Lung (tissue), 12 donors: ENCODE data around the gene VTI1A. TPM values are rescaled to one million over a fixed set of nuclear protein-coding genes. Genes with fewer than 3 reads are reported as not detected.

Experiments used
- ATAC-seq: fragments of 200-7000 bp; cut with Tn5 transposase; one replicate; pipeline ENCODE4 v1.9.1; 2020; ENCODE audit warnings: moderate number of reproducible peaks; ENCODE audit not compliant: insufficient read depth, low FRiP score
- DNase-seq, 3 donors: peaks; one replicate each; pipeline ENCODE4 v3.0.0-alpha.2; 2013 to 2017
- H3K27ac ChIP-seq, 2 donors: one replicate each; pipeline ENCODE4 v1.5.1; 2013; ENCODE audit warnings: mild to moderate bottlenecking in 2 of 2, moderate library complexity in 2 of 2, control low read depth in 1 of 2, inconsistent platforms in 1 of 2, low read depth in 1 of 2, low read length in 1 of 2
- H3K27me3 ChIP-seq, 3 donors: one replicate each; pipeline ENCODE4 v1.5.1; 2013; ENCODE audit warnings: low read length in 2 of 3; ENCODE audit not compliant: control insufficient read depth in 3 of 3, insufficient read depth in 3 of 3
- H3K36me3 ChIP-seq, 4 donors: one replicate each; pipeline ENCODE4 v1.5.1; 2013; ENCODE audit warnings: low read length in 4 of 4, mild to moderate bottlenecking in 1 of 4, moderate library complexity in 1 of 4; ENCODE audit not compliant: control insufficient read depth in 4 of 4, insufficient read depth in 4 of 4
- H3K4me1 ChIP-seq, 5 donors: one replicate each; pipeline ENCODE4 v1.5.1; 2013; ENCODE audit warnings: low read length in 5 of 5, mild to moderate bottlenecking in 2 of 5, moderate library complexity in 1 of 5; ENCODE audit not compliant: control insufficient read depth in 5 of 5, insufficient read depth in 5 of 5
- H3K4me3 ChIP-seq: one replicate; pipeline ENCODE4 v1.5.1; 2013; ENCODE audit warnings: mild to moderate bottlenecking, control low read depth, moderate library complexity
- H3K9ac ChIP-seq, 2 donors: one replicate each; pipeline ENCODE4 v1.5.1; 2013; ENCODE audit warnings: low read length in 2 of 2, control low read depth in 1 of 2; ENCODE audit not compliant: insufficient read depth in 1 of 2
- H3K9me3 ChIP-seq, 4 donors: one replicate each; pipeline ENCODE4 v1.5.1; 2013; ENCODE audit warnings: low read length in 3 of 4, mild to moderate bottlenecking in 1 of 4, moderate library complexity in 1 of 4; ENCODE audit not compliant: control insufficient read depth in 4 of 4, insufficient read depth in 3 of 4
- CTCF ChIP-seq: IDR thresholded peaks from 2 replicates; pipeline ENCODE4 v1.5.1; 2012; ENCODE audit warnings: mild to moderate bottlenecking; ENCODE audit errors: control extremely low read depth, extremely low read depth
- WGBS, 2 donors: extraction: QIAGEN DNeasy Blood & Tissue Kit; methylation state at CpG; one replicate each; pipeline ENCODE4 v1.1.7; 2013; 5-methylcytosine and 5-hydroxymethylcytosine counted together
- polyA plus RNA-seq, 2 donors: library from polyadenylated mRNA; stranded (reverse); fragments of 200-250 nt; gene quantifications; one replicate each; pipeline ENCODE4 v1.2.1, GENCODE V29; 2013
- total RNA-seq, 2 donors: library from RNA; depleted of rRNA in 1 of 2; stranded (reverse); fragments of >200 nt in 1 of 2; gene quantifications; one replicate each; pipeline ENCODE4 v1.2.1, GENCODE V29; 2014 to 2021
- donor health status: control.
- donor health status: control.
- donor health status: Bipolar disorder and iron deficiency.
- donor health status: healthy.
- donor health status: DM: yes; HTN: yes; CAD: no.

VTI1A gene
- total and polyA plus RNA-seq, 4 donors = 9.2 to 48.2 (median 28.4) TPM

- Histone ChIP-seq H3K27me3 (no peaks in the 10 kb centered on the region), H3K9me3 (no peaks in the 10 kb centered on the region), H3K9ac (no peak overlapping the region), H3K4me1 (peaks cover 0 to 3% (median 0%) of the 10 kb centered on the region in 5 donors), H3K36me3 (peaks cover 3 to 16% (median 9%) of the 10 kb centered on the region in 4 donors), H3K27ac (no peak overlapping the region), H3K4me3 (no peak overlapping the region)
- no peak for TF ChIP-seq CTCF
- DNase-seq (no peak), ATAC-seq (no peak)
- WGBS, 2 donors = 95 to 97% methylated on average over 1 of the region's 1 CpG
Observed at GRCh38 chr10:112467541-112468075, 20.6 kb downstream of the VTI1A start.

- TF ChIP-seq CTCF = peak; percentile 37
- no peaks in the 10 kb centered on the region for H3K27me3 ChIP-seq
- peak in 2 of 3 donors; percentile 69 to 75 for DNase-seq
- H3K36me3 ChIP-seq = peaks cover 0 to 4% (median 0%) of the 10 kb centered on the region in 4 donors
- H3K4me1 ChIP-seq = peaks cover 0 to 9% (median 3%) of the 10 kb centered on the region in 5 donors
- H3K4me3 ChIP-seq = no peak overlapping the region
- no peaks in the 10 kb centered on the region for H3K9me3 ChIP-seq
- WGBS, 2 donors = 18 to 28% methylated on average over 4 of the region's 4 CpGs
- H3K27ac ChIP-seq = no peak overlapping the region
- peak overlapping the region in 1 of 2 donors; percentile 18 for H3K9ac ChIP-seq
- peak; percentile 75 for ATAC-seq
Observed at GRCh38 chr10:112471878-112472487, 25.0 kb downstream of the VTI1A start.

GRCh38 chr10:112475575-112476218 lies 28.7 kb downstream of the VTI1A start:
- no peak overlapping the region for H3K27ac ChIP-seq
- TF ChIP-seq CTCF = no peak
- no peak overlapping the region for H3K9ac ChIP-seq
- H3K4me1 ChIP-seq = peaks cover 0 to 9% (median 3%) of the 10 kb centered on the region in 5 donors
- ATAC-seq (no peak), DNase-seq (peak in 2 of 3 donors; percentile 71 to 75)
- no peaks in the 10 kb centered on the region for H3K9me3 ChIP-seq
- H3K27me3 ChIP-seq = no peaks in the 10 kb centered on the region
- no peak overlapping the region for H3K4me3 ChIP-seq
- WGBS, 2 donors = 69 to 77% methylated on average over 3 of the region's 3 CpGs
- H3K36me3 ChIP-seq = no peaks in the 10 kb centered on the region
